SK-N-SH (cell line): ENCODE measurements around the gene RGS11. TPM values are rescaled to one million over a fixed set of nuclear protein-coding genes. Genes with fewer than 3 reads are reported as not detected.

Source experiments
- CTCF ChIA-PET: fragments of 300-600, 350-600 bp; formaldehyde crosslinking; extraction: SDS; loops from one replicate; lab custom pipeline; 2021; lab: Yijun Ruan, JAX
- POLR2A ChIA-PET: fragments of 350-600 bp; sonication (Branson Sonifier 250); formaldehyde crosslinking; extraction: SDS; loops from one replicate; lab custom pipeline; 2020; ENCODE audit warnings: antibody characterized with exemption, inconsistent platforms; lab: Yijun Ruan, JAX
- DNase-seq: peaks from one replicate; pipeline ENCODE4 v3.0.0; 2012
- H2AFZ ChIP-seq: fragments of 200-600 bp; sonication (generic); 2 replicates; pipeline ENCODE4 v1.8.1; 2016; ENCODE audit warnings: antibody characterized with exemption, mild to moderate bottlenecking, low read depth
- H3F3A ChIP-seq: fragments of 200-600 bp; sonication (generic); replicated peaks from 2 replicates; pipeline ENCODE3; 2016; ENCODE audit warnings: antibody characterized with exemption, mild to moderate bottlenecking; ENCODE audit not compliant: insufficient read depth
- H3K27ac ChIP-seq, 2 experiments: fragments of 200-500 bp in 1 of 2; fragments of 200-600 bp in 1 of 2; sonication (Bioruptor generic) in 1 of 2; sonication (generic), shearing (Covaris generic) in 1 of 2; 2 replicates each; pipeline versions ENCODE4 v1.5.1 to v1.6.1; 2014 to 2016; ENCODE audit warnings: low read depth in 2 of 2, inconsistent platforms in 1 of 2, low read length in 1 of 2, mild to moderate bottlenecking in 1 of 2, mixed read lengths in 1 of 2
- H3K27me3 ChIP-seq: fragments of 200-600 bp; sonication (generic), shearing (Covaris generic); 2 replicates; pipeline ENCODE4 v1.6.1; 2016; ENCODE audit warnings: mixed run types; ENCODE audit not compliant: insufficient read depth
- H3K36me3 ChIP-seq, 2 experiments: fragments of 200-500 bp in 1 of 2; fragments of 200-600 bp in 1 of 2; sonication (Bioruptor generic) in 1 of 2; sonication (generic) in 1 of 2; replicated peaks in 1 of 2; 2 replicates each; pipeline versions ENCODE3 to v1.5.1; 2014 to 2016; ENCODE audit warnings: low read length in 1 of 2, mild to moderate bottlenecking in 1 of 2; ENCODE audit not compliant: insufficient read depth in 2 of 2, control insufficient read depth in 1 of 2
- H3K4me1 ChIP-seq, 2 experiments: fragments of 200-500 bp in 1 of 2; fragments of 200-600 bp in 1 of 2; sonication (Bioruptor generic) in 1 of 2; sonication (generic), shearing (Covaris generic) in 1 of 2; 2 replicates each; pipeline versions ENCODE4 v1.5.1 to v1.6.1; 2014 to 2016; ENCODE audit warnings: low read depth in 1 of 2, low read length in 1 of 2, mixed run types in 1 of 2; ENCODE audit not compliant: insufficient read depth in 2 of 2, control insufficient read depth in 1 of 2
- H3K4me2 ChIP-seq: fragments of 200-600 bp; sonication (generic), shearing (Covaris generic); 2 replicates; pipeline ENCODE4 v1.6.1; 2017; ENCODE audit warnings: mixed run types
- H3K4me3 ChIP-seq, 2 experiments: fragments of 200-500 bp in 1 of 2; fragments of 200-600 bp in 1 of 2; sonication (Bioruptor generic) in 1 of 2; sonication (generic), shearing (Covaris generic) in 1 of 2; 2 replicates each; pipeline versions ENCODE4 v1.5.1 to v1.8.1; 2014 to 2016; ENCODE audit warnings: low read depth in 2 of 2, inconsistent platforms in 1 of 2, low read length in 1 of 2, mild to moderate bottlenecking in 1 of 2, mixed read lengths in 1 of 2, moderate library complexity in 1 of 2
- H3K79me2 ChIP-seq: fragments of 200-600 bp; sonication (generic); 2 replicates; pipeline ENCODE4 v1.8.1; 2017; ENCODE audit warnings: mild to moderate bottlenecking; ENCODE audit not compliant: insufficient read depth
- H3K9ac ChIP-seq: fragments of 200-600 bp; sonication (generic); 2 replicates; pipeline ENCODE4 v1.6.1; 2017; ENCODE audit warnings: mixed run types
- H3K9me2 ChIP-seq: fragments of 200-600 bp; sonication (generic); 2 replicates; pipeline ENCODE4 v1.6.1; 2017; ENCODE audit warnings: mixed run types
- H3K9me3 ChIP-seq: fragments of 200-600 bp; sonication (generic); 2 replicates; pipeline ENCODE4 v1.6.1; 2017; ENCODE audit warnings: mixed run types, mild to moderate bottlenecking, moderate library complexity
- H4K20me1 ChIP-seq: fragments of 200-600 bp; sonication (generic); 2 replicates; pipeline ENCODE4 v1.6.1; 2017; ENCODE audit warnings: mild to moderate bottlenecking, mixed run types; ENCODE audit not compliant: insufficient read depth
- CHD2 ChIP-seq: fragments of 150-350 bp; IDR thresholded peaks from 2 replicates; pipeline ENCODE4 v1.6.1; 2018; ENCODE audit warnings: low read length; ENCODE audit not compliant: partially characterized antibody
- EZH2phosphoT487 ChIP-seq: fragments of 200-600 bp; sonication (generic); IDR thresholded peaks from 2 replicates; pipeline ENCODE4 v1.6.1; 2017; ENCODE audit warnings: low read depth, mixed run types, mild to moderate bottlenecking, antibody characterized with exemption, moderate library complexity, borderline replicate concordance
- FOSL2 ChIP-seq: IDR thresholded peaks from 2 replicates; pipeline ENCODE4 v1.4.0; 2012; ENCODE audit warnings: low read depth, mild to moderate bottlenecking, moderate library complexity, borderline replicate concordance
- MEF2A ChIP-seq: IDR thresholded peaks from 2 replicates; pipeline ENCODE4 v1.4.0; 2012; ENCODE audit warnings: low read depth, borderline replicate concordance
- NRF1 ChIP-seq: IDR thresholded peaks from 2 replicates; pipeline ENCODE4 v1.6.1; 2012; ENCODE audit warnings: low read depth, mild to moderate bottlenecking, low read length
- RAD21 ChIP-seq: IDR thresholded peaks from 2 replicates; pipeline ENCODE4 v1.6.1; 2012; ENCODE audit warnings: mild to moderate bottlenecking, low read length
- RCOR1 ChIP-seq: fragments of 150-350 bp; IDR thresholded peaks from 2 replicates; pipeline ENCODE4 v1.6.1; 2017; ENCODE audit warnings: antibody characterized with exemption, low read length
- RFX5 ChIP-seq: IDR thresholded peaks from 2 replicates; pipeline ENCODE4 v1.6.1; 2012; ENCODE audit warnings: mild to moderate bottlenecking, improper control_type of control experiment, low read length
- SIN3A ChIP-seq: IDR thresholded peaks from 2 replicates; pipeline ENCODE4 v1.6.1; 2012; ENCODE audit warnings: low read depth, mild to moderate bottlenecking, low read length, moderate library complexity, borderline replicate concordance
- SMC3 ChIP-seq: IDR thresholded peaks from 2 replicates; pipeline ENCODE4 v1.6.1; 2012; ENCODE audit warnings: low read depth, low read length, improper control_type of control experiment
- TEAD4 ChIP-seq: IDR thresholded peaks from 2 replicates; pipeline ENCODE4 v1.4.0; 2012; ENCODE audit warnings: mild to moderate bottlenecking, borderline replicate concordance; ENCODE audit not compliant: insufficient read depth
- YY1 ChIP-seq: IDR thresholded peaks from 2 replicates; pipeline ENCODE4 v1.4.0; 2012; ENCODE audit warnings: low read depth, mild to moderate bottlenecking
- whole genome bisulfite sequencing: methylation state at CpG from one replicate; pipeline ENCODE4 v1.1.6; 2017; ENCODE audit warnings: low lambda C conversion rate; 5-methylcytosine and 5-hydroxymethylcytosine counted together
- polyA plus RNA-seq, 3 experiments: library from polyadenylated mRNA; depleted of rRNA; stranded (reverse); fragments of >200 nt; gene quantifications; 2 replicates each; pipeline ENCODE4 v1.2.3, GENCODE V29; 2012
- TF ChIP-seq, protein P1 (sequence below): IDR thresholded peaks from 2 replicates; pipeline ENCODE4; 2012
- TF ChIP-seq, protein P2 (sequence below): IDR thresholded peaks from 2 replicates; pipeline ENCODE4 v1.4.0; 2012; ENCODE audit warnings: low read depth, borderline replicate concordance
- TF ChIP-seq, protein P3 (sequence below): fragments of 200-600 bp; sonication (generic); IDR thresholded peaks from 2 replicates; pipeline ENCODE4 v1.6.1; 2017; ENCODE audit warnings: antibody characterized with exemption, mild to moderate bottlenecking, moderate library complexity

The RGS11 gene
- polyA plus RNA-seq, 1 of the 3 experiments (the other 2 are of a cell fraction), result 9.8 TPM

DNA sequence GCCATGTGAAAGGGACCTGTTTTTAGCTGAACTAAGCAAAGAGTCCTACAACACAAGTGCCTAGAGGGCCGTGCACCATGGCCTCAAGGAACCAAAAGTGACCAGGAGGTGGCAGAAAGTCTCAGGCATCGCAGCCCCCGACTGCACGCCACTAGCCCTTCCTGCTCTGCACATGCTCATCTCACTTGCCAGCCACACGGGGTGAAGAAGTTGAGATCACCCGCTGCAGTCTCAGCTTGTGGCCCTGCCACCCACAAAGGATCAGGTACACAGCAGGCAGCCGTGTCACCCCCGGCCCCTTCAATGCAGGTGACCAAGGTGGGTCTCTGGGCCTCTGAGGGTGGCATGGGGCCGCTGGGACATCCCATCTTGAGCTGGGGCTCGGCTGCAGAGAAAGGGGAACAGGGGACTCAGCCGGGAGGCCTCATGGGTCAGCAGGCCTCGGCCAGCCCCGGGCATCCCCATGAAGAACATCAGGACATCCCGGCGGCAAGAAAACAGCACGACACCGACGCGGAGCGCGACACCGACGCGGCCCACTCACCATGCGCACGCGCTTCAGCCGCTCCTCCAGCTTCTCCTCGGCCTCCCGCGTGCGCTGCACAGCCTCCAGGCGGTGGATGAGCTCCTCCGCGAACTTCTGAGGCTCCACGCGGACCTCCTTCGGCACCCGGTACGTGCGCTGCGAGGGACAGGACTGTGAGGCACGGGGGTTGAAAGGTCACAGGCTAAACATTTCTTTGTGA lies 28.2 kb upstream of the RGS11 start:
- ChIA-PET POLR2A (no interaction called here), CTCF (interaction anchor here (1.0 kb wide), 1 partner anchor 48 kb away, joined by 4 read pairs; the partner anchor contains the start of gene AXIN1)
- TF ChIP-seq, protein P1, sequence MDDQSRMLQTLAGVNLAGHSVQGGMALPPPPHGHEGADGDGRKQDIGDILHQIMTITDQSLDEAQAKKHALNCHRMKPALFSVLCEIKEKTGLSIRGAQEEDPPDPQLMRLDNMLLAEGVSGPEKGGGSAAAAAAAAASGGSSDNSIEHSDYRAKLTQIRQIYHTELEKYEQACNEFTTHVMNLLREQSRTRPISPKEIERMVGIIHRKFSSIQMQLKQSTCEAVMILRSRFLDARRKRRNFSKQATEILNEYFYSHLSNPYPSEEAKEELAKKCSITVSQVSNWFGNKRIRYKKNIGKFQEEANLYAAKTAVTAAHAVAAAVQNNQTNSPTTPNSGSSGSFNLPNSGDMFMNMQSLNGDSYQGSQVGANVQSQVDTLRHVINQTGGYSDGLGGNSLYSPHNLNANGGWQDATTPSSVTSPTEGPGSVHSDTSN, result no peak
- no peak for TF ChIP-seq RFX5
- TF ChIP-seq FOSL2, result no peak
- TF ChIP-seq RCOR1, result no peak
- TF ChIP-seq SMC3, result 0 out of 2 replicates have a peak, but pooled peaks have one; percentile 15
- no peak for TF ChIP-seq TEAD4
- no peak for TF ChIP-seq CHD2
- TF ChIP-seq, protein P2, sequence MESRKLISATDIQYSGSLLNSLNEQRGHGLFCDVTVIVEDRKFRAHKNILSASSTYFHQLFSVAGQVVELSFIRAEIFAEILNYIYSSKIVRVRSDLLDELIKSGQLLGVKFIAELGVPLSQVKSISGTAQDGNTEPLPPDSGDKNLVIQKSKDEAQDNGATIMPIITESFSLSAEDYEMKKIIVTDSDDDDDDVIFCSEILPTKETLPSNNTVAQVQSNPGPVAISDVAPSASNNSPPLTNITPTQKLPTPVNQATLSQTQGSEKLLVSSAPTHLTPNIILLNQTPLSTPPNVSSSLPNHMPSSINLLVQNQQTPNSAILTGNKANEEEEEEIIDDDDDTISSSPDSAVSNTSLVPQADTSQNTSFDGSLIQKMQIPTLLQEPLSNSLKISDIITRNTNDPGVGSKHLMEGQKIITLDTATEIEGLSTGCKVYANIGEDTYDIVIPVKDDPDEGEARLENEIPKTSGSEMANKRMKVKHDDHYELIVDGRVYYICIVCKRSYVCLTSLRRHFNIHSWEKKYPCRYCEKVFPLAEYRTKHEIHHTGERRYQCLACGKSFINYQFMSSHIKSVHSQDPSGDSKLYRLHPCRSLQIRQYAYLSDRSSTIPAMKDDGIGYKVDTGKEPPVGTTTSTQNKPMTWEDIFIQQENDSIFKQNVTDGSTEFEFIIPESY, result no peak
- TF ChIP-seq MEF2A, result no peak
- no peak for TF ChIP-seq SIN3A
- TF ChIP-seq EZH2phosphoT487, result no peak
- TF ChIP-seq NRF1, result no peak
- no peak for TF ChIP-seq YY1
- TF ChIP-seq RAD21, result peak; percentile 43
- TF ChIP-seq, protein P3, sequence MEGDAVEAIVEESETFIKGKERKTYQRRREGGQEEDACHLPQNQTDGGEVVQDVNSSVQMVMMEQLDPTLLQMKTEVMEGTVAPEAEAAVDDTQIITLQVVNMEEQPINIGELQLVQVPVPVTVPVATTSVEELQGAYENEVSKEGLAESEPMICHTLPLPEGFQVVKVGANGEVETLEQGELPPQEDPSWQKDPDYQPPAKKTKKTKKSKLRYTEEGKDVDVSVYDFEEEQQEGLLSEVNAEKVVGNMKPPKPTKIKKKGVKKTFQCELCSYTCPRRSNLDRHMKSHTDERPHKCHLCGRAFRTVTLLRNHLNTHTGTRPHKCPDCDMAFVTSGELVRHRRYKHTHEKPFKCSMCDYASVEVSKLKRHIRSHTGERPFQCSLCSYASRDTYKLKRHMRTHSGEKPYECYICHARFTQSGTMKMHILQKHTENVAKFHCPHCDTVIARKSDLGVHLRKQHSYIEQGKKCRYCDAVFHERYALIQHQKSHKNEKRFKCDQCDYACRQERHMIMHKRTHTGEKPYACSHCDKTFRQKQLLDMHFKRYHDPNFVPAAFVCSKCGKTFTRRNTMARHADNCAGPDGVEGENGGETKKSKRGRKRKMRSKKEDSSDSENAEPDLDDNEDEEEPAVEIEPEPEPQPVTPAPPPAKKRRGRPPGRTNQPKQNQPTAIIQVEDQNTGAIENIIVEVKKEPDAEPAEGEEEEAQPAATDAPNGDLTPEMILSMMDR, result no peak
- Histone ChIP-seq H3K27ac (no peak overlapping the region), H3K9me3 (no peaks in the 10 kb centered on the region), H3K36me3 (peaks cover 0 to 18% of the 10 kb centered on the region in 2 experiments), H3K4me2 (no peak overlapping the region), H3K9me2 (no peaks in the 10 kb centered on the region), H3K4me3 (no peak overlapping the region), H3F3A (no peaks in the 10 kb centered on the region), H2AFZ (no peak overlapping the region), H3K4me1 (no peaks in the 10 kb centered on the region), H3K79me2 (no peaks in the 10 kb centered on the region), H3K27me3 (no peaks in the 10 kb centered on the region), H3K9ac (no peak overlapping the region), H4K20me1 (no peaks in the 10 kb centered on the region)
- DNase-seq, result no peak
- WGBS, result 96% methylated on average over 34 of the region's 43 CpGs
